A549 (cell line): ENCODE results near the gene SH3BGR. TPM values are rescaled to one million over a fixed set of nuclear protein-coding genes. Genes with fewer than 3 reads are reported as not detected.

ENCODE experiments used
- ATAC-seq, 2 experiments: fragments of 200-7000 bp in 1 of 2; fragments of >200 bp in 1 of 2; cut with Nextera tagmentation in 1 of 2; cut with Tn5 transposase in 1 of 2; 3 replicates each; pipeline versions ENCODE4 v1.8.0 to v1.9.1; 2018 to 2020; ENCODE audit warnings: mild to moderate bottlenecking in 1 of 2, moderate library complexity in 1 of 2
- CTCF ChIA-PET: fragments of 300-600 bp; sonication (Branson Sonifier 250); formaldehyde crosslinking; extraction: SDS; loops from one replicate; lab custom pipeline; 2021; ENCODE audit warnings: antibody characterized with exemption, inconsistent platforms; lab: Yijun Ruan, JAX
- POLR2A ChIA-PET: fragments of 350-600 bp; formaldehyde crosslinking; extraction: SDS; loops from one replicate; lab custom pipeline; 2021; ENCODE audit warnings: antibody characterized with exemption, inconsistent platforms; lab: Yijun Ruan, JAX
- DNase-seq, 2 experiments: peaks; one replicate each; pipeline versions ENCODE4 v3.0.0 to v3.0.0-alpha.2; 2011 to 2016; ENCODE audit warnings: low read depth in 1 of 2, low spot score in 1 of 2
- FAIRE-seq: peaks from 2 replicates; lab custom pipeline; 2011; peaks lifted over from hg19 to GRCh38; lab: Jason Lieb, UNC
- H3K27ac ChIP-seq, 2 experiments: fragments of >200 bp; sonication (Bioruptor Twin); formaldehyde crosslinking; 3 replicates each; pipeline ENCODE4 v1.5.1; 2016 to 2017
- H3K4me1 ChIP-seq: fragments of >200 bp; sonication (Bioruptor Twin); formaldehyde crosslinking; 3 replicates; pipeline ENCODE4 v1.6.1; 2016
- H3K4me2 ChIP-seq: fragments of >200 bp; sonication (Bioruptor Twin); formaldehyde crosslinking; 3 replicates; pipeline ENCODE4 v1.6.1; 2016
- H3K4me3 ChIP-seq: fragments of >200 bp; sonication (Bioruptor Twin); formaldehyde crosslinking; 3 replicates; pipeline ENCODE4 v1.5.1; 2016
- H3K9me3 ChIP-seq: fragments of >200 bp; sonication (Bioruptor Twin); formaldehyde crosslinking; 3 replicates; pipeline ENCODE4 v1.6.1; 2016
- BHLHE40 ChIP-seq: IDR thresholded peaks from 2 replicates; pipeline ENCODE4 v1.6.1; 2012; ENCODE audit warnings: low read depth, low read length, inconsistent platforms
- CBX2 ChIP-seq: fragments of 200-600 bp; sonication (generic); IDR thresholded peaks from 2 replicates; pipeline ENCODE4 v1.6.1; 2016; ENCODE audit warnings: low read depth, mild to moderate bottlenecking, borderline replicate concordance
- CBX8 ChIP-seq: fragments of 200-600 bp; sonication (generic); IDR thresholded peaks from 2 replicates; pipeline ENCODE4 v1.6.1; 2016
- CEBPB ChIP-seq, 2 experiments: fragments of >200 bp in 1 of 2; sonication (Bioruptor Twin) in 1 of 2; formaldehyde crosslinking in 1 of 2; IDR thresholded peaks; 2 replicates each; pipeline ENCODE4 v1.6.1; 2012 to 2016
- CHD2 ChIP-seq: fragments of 150-350 bp; IDR thresholded peaks from 2 replicates; pipeline ENCODE4 v1.6.1; 2014; ENCODE audit warnings: low read length; ENCODE audit not compliant: partially characterized antibody
- EHMT2 ChIP-seq: fragments of 200-600 bp; sonication (generic); IDR thresholded peaks from 2 replicates; pipeline ENCODE4 v1.6.1; 2016; ENCODE audit warnings: antibody characterized with exemption, low read depth, mild to moderate bottlenecking, moderate library complexity
- ESRRA ChIP-seq: fragments of 150-350 bp; IDR thresholded peaks from 2 replicates; pipeline ENCODE4 v1.6.1; 2014; ENCODE audit warnings: mild to moderate bottlenecking, low read length, borderline replicate concordance
- FOSB ChIP-seq: fragments of 250-450 bp; sonication (Bioruptor Pico); IDR thresholded peaks from 2 replicates; pipeline ENCODE4 v1.5.0; 2020; ENCODE audit warnings: mild to moderate bottlenecking, moderate library complexity
- GATA3 ChIP-seq: IDR thresholded peaks from 2 replicates; pipeline ENCODE4 v1.6.1; 2012; ENCODE audit warnings: borderline replicate concordance
- HEYL ChIP-seq: fragments of 250-450 bp; sonication (Bioruptor Pico); IDR thresholded peaks from 2 replicates; pipeline ENCODE4 v1.8.0; 2021; ENCODE audit warnings: mild to moderate bottlenecking, moderate library complexity
- HOXA7 ChIP-seq: fragments of 250-450 bp; sonication (Bioruptor Pico); IDR thresholded peaks from 2 replicates; pipeline ENCODE4 v1.5.0; 2020; ENCODE audit warnings: mild to moderate bottlenecking, moderate library complexity
- HOXB13 ChIP-seq: fragments of 250-450 bp; sonication (Bioruptor Pico); IDR thresholded peaks from 2 replicates; pipeline ENCODE4 v1.5.0; 2020; ENCODE audit warnings: low read depth, mild to moderate bottlenecking, moderate library complexity
- JUNB ChIP-seq: fragments of >200 bp; sonication (Bioruptor Twin); formaldehyde crosslinking; IDR thresholded peaks from 2 replicates; pipeline ENCODE4 v1.6.1; 2016
- MAFK ChIP-seq: fragments of 450-650 bp; IDR thresholded peaks from 2 replicates; pipeline ENCODE4 v1.6.1; 2014; ENCODE audit not compliant: partially characterized antibody
- RAD21 ChIP-seq, 2 experiments: fragments of >200 bp in 1 of 2; sonication (Bioruptor Twin) in 1 of 2; formaldehyde crosslinking in 1 of 2; IDR thresholded peaks in 1 of 2; conservative IDR thresholded peaks in 1 of 2; 2 replicates in 1 of 2; 3 replicates in 1 of 2; pipeline ENCODE4 v1.6.1; 2012 to 2018; ENCODE audit warnings: inconsistent platforms in 1 of 2
- RARB ChIP-seq: fragments of 250-450 bp; sonication (Bioruptor Pico); IDR thresholded peaks from 2 replicates; pipeline ENCODE4 v1.8.0; 2021; ENCODE audit warnings: mild to moderate bottlenecking, moderate library complexity
- RFX5 ChIP-seq: fragments of 450-650 bp; IDR thresholded peaks from 2 replicates; pipeline ENCODE4 v1.7.1; 2014; ENCODE audit warnings: antibody characterized with exemption, mild to moderate bottlenecking, moderate library complexity
- RNF2 ChIP-seq: fragments of 200-600 bp; sonication (generic); IDR thresholded peaks from 2 replicates; pipeline ENCODE4 v1.6.1; 2016; ENCODE audit warnings: low read depth, mild to moderate bottlenecking, antibody characterized with exemption, moderate library complexity, borderline replicate concordance
- SMC3 ChIP-seq: fragments of >200 bp; sonication (Bioruptor Twin); formaldehyde crosslinking; IDR thresholded peaks from 3 replicates; pipeline ENCODE4 v1.6.1; 2018; ENCODE audit warnings: inconsistent platforms
- SREBF2 ChIP-seq: fragments of 450-650 bp; IDR thresholded peaks from 2 replicates; pipeline ENCODE4 v1.6.1; 2014; ENCODE audit warnings: mild to moderate bottlenecking, moderate library complexity
- TFCP2L1 ChIP-seq: fragments of 250-450 bp; sonication (Bioruptor Pico); IDR thresholded peaks from 2 replicates; pipeline ENCODE4 v1.5.0; 2021; ENCODE audit warnings: mild to moderate bottlenecking
- TP53 ChIP-seq: fragments of 250-450 bp; sonication (Bioruptor Pico); IDR thresholded peaks from 2 replicates; pipeline ENCODE4 v1.5.0; 2021; ENCODE audit warnings: mild to moderate bottlenecking, moderate library complexity
- ZC3H11A ChIP-seq: fragments of 450-650 bp; IDR thresholded peaks from 2 replicates; pipeline ENCODE4 v1.6.1; 2014; ENCODE audit warnings: antibody characterized with exemption, mild to moderate bottlenecking
- WGBS: methylation state at CpG from one replicate; pipeline ENCODE4 v1.1.6; 2017; ENCODE audit errors: missing lambda C conversion rate; 5-methylcytosine and 5-hydroxymethylcytosine counted together
- polyA plus RNA-seq, 4 experiments: library from polyadenylated mRNA; depleted of rRNA in 3 of 4; stranded (reverse); fragments of >200 nt; fragmentation: RNase III in 1 of 4; extraction: RNeasy Plus Mini Kit Qiagen cat#74134 plus additional on column Dnase treatment in 1 of 4; gene quantifications; 2 replicates in 3 of 4; 3 replicates in 1 of 4; pipeline ENCODE4 v1.2.3, GENCODE V29; 2011 to 2017
- TF ChIP-seq, protein P1 (sequence below): fragments of 250-450 bp; sonication (Bioruptor Pico); IDR thresholded peaks from 2 replicates; pipeline ENCODE4 v1.5.0; 2020; ENCODE audit warnings: low read depth, mild to moderate bottlenecking, moderate library complexity
- TF ChIP-seq, protein P2 (sequence below): fragments of 150-350 bp; IDR thresholded peaks from 2 replicates; pipeline ENCODE4 v1.6.1; 2014; ENCODE audit warnings: low read depth, mild to moderate bottlenecking, low read length
- TF ChIP-seq, protein P3 (sequence below): IDR thresholded peaks from 2 replicates; pipeline ENCODE4 v1.6.1; 2012; ENCODE audit warnings: low read depth, borderline replicate concordance
- TF ChIP-seq, protein P4 (sequence below): fragments of 450-650 bp; IDR thresholded peaks from 2 replicates; pipeline ENCODE4 v1.6.1; 2014; ENCODE audit warnings: antibody characterized with exemption
- TF ChIP-seq, protein P5 (sequence below): fragments of >200 bp; sonication (Bioruptor Twin); formaldehyde crosslinking; IDR thresholded peaks from 3 replicates; pipeline ENCODE4 v1.6.1; 2016
- TF ChIP-seq, protein P6 (sequence below): IDR thresholded peaks from 2 replicates; pipeline ENCODE4 v1.6.1; 2012

The SH3BGR gene
- polyA plus RNA-seq, 2 of the 4 experiments (the other 2 are of a cell fraction), result 1.0 to 3.0 TPM

DNA sequence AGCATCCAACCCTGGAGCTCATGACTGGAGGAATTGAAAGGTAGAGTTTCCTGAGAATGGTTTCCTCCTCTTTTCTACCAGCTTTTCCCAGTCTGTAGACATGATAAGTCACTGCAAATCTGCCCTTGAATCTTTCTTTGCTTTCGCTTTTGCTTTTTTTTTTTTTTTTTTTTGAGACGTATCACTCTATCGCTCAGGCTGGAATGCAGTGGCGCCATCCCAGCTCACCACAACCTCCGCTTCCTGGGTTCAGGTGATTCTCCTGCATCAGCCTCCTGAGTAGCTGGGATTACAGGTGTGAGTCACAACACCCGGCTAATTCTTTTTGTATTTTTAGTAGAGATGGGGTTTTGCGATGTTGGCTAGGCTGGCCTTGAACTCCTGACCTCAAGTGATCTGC, 4.5 kb upstream of the SH3BGR start:
- TF ChIP-seq JUNB (no peak), EHMT2 (no peak), CBX8 (no peak), HOXA7 (CRISPR knock-in tag) (no peak), ESRRA (no peak), TFCP2L1 (no peak), BHLHE40 (no peak), HEYL (no peak), HOXB13 (no peak)
- TF ChIP-seq, protein P1, sequence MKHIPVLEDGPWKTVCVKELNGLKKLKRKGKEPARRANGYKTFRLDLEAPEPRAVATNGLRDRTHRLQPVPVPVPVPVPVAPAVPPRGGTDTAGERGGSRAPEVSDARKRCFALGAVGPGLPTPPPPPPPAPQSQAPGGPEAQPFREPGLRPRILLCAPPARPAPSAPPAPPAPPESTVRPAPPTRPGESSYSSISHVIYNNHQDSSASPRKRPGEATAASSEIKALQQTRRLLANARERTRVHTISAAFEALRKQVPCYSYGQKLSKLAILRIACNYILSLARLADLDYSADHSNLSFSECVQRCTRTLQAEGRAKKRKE (CRISPR knock-in tag), result no peak
- TF ChIP-seq, protein P2, sequence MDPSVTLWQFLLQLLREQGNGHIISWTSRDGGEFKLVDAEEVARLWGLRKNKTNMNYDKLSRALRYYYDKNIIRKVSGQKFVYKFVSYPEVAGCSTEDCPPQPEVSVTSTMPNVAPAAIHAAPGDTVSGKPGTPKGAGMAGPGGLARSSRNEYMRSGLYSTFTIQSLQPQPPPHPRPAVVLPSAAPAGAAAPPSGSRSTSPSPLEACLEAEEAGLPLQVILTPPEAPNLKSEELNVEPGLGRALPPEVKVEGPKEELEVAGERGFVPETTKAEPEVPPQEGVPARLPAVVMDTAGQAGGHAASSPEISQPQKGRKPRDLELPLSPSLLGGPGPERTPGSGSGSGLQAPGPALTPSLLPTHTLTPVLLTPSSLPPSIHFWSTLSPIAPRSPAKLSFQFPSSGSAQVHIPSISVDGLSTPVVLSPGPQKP, result no peak
- TF ChIP-seq, protein P3, sequence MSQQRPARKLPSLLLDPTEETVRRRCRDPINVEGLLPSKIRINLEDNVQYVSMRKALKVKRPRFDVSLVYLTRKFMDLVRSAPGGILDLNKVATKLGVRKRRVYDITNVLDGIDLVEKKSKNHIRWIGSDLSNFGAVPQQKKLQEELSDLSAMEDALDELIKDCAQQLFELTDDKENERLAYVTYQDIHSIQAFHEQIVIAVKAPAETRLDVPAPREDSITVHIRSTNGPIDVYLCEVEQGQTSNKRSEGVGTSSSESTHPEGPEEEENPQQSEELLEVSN, result no peak
- TF ChIP-seq, protein P4, sequence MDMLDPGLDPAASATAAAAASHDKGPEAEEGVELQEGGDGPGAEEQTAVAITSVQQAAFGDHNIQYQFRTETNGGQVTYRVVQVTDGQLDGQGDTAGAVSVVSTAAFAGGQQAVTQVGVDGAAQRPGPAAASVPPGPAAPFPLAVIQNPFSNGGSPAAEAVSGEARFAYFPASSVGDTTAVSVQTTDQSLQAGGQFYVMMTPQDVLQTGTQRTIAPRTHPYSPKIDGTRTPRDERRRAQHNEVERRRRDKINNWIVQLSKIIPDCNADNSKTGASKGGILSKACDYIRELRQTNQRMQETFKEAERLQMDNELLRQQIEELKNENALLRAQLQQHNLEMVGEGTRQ, result no peak
- ChIA-PET POLR2A (no interaction called here), CTCF (interaction anchor here (0.7 kb wide), 1 partner anchor 995 kb away, joined by 3 read pairs; no protein-coding TSS in a partner anchor)
- Histone ChIP-seq H3K4me1 (peaks cover 20% of the 10 kb centered on the region; the same call in 2 of the 3 replicates), H3K4me2 (no peak overlapping the region), H3K4me3 (no peak overlapping the region), H3K27ac (no peak overlapping the region), H3K9me3 (no peaks in the 10 kb centered on the region)
- no peak for ATAC-seq
- no peak for DNase-seq
- no peak for FAIRE-seq
- 95% methylated on average over 7 of the region's 7 CpGs for WGBS

DNA sequence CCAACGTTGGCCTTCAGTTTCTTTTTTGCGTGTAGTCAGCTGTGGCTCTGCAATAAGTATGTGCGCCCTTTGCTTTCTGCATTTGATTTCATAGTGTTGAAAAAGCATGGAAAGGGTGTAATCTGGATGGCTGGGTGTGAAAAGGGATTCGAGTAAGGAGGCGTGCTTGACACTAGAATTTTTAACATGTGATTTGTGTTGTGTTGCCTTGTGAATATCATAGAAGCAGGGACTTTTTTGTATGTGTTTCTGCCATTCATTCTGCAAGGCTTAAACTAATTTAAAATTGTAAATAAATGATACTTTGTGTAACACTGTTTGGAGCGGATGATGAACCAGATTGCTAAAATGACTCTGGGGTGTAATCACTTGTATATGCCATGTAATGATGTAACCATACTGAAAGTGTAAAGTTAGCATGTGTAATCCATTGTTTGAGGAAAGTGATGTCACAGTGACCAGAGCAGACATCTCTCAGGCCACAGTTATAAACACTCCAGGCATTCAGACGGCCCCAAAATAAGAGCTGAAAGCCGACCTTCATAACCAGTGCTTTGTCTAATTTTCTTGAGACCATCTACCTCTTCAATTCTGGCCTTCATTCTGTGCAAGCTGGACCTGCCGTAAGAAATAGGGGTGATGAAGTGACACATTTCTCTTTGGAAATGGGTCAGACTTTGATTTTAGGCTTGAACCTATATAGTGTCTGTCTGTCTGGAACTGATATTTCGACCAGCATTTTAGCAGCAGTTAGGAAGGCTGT, 618 bp downstream of the SH3BGR start:
- ATAC-seq (no peak), DNase-seq (peak in 1 of 2 experiments; percentile 9), FAIRE-seq (no peak)
- Histone ChIP-seq H3K27ac (peak overlapping the region in 1 of 2 experiments; percentile 24; a peak in 4 of 6 replicates), H3K9me3 (no peaks in the 10 kb centered on the region), H3K4me1 (peaks cover 16% of the 10 kb centered on the region; the same call in 2 of the 3 replicates), H3K4me3 (no peak overlapping the region), H3K4me2 (peak overlapping the region; percentile 33; the same call in 2 of the 3 replicates)
- TF ChIP-seq CEBPB (IDR thresholded peaks at IDR 0.05), result no peak
- no peak for TF ChIP-seq GATA3
- no peak for TF ChIP-seq RAD21 (conservative IDR thresholded peaks at IDR 0.05 in 1 of 2, IDR thresholded peaks at IDR 0.05 in 1 of 2)
- TF ChIP-seq RARB (CRISPR knock-in tag), result no peak
- no peak for TF ChIP-seq MAFK
- no peak for TF ChIP-seq TP53
- TF ChIP-seq ESRRA, result no peak
- 57% methylated on average over 10 of the region's 10 CpGs for WGBS
- CTCF ChIA-PET, result no interaction called here
- POLR2A ChIA-PET, result no interaction called here

DNA sequence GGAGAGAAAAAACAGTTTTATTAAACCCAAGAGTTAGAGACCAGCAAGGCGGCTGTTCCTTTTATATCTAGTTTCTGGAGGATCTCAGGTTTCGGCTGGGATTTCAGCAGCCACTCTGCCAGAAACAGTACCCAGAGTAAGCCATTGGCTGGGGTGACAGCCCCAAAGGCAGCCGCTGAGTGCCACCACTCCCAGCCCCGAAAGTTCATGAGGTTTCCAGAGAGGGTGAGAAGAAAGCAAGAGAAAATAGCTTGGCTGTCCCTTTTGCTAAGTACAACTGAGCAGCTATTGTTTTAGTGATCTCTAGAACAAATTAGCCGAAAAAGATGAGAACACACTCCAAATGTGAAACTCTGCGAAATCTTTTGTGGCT, 1.2 kb downstream of the SH3BGR start:
- ChIA-PET CTCF (no interaction called here), POLR2A (no interaction called here)
- peak overlapping the region in 1 of 2 experiments; percentile 24; a peak in 3 of 6 replicates for H3K27ac ChIP-seq
- H3K4me2 ChIP-seq, result peak overlapping the region; percentile 33; the same call in 1 of the 3 replicates
- H3K4me3 ChIP-seq, result no peak overlapping the region
- no peak for FAIRE-seq
- H3K9me3 ChIP-seq, result no peaks in the 10 kb centered on the region
- peaks cover 16% of the 10 kb centered on the region; the same call in 2 of the 3 replicates for H3K4me1 ChIP-seq
- 87% methylated on average over 4 of the region's 6 CpGs for WGBS
- DNase-seq, result no peak
- no peak for ATAC-seq
- TF ChIP-seq, protein P5, sequence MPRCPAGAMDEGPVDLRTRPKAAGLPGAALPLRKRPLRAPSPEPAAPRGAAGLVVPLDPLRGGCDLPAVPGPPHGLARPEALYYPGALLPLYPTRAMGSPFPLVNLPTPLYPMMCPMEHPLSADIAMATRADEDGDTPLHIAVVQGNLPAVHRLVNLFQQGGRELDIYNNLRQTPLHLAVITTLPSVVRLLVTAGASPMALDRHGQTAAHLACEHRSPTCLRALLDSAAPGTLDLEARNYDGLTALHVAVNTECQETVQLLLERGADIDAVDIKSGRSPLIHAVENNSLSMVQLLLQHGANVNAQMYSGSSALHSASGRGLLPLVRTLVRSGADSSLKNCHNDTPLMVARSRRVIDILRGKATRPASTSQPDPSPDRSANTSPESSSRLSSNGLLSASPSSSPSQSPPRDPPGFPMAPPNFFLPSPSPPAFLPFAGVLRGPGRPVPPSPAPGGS, result no peak
- TF ChIP-seq CBX2, result no peak
- no peak for TF ChIP-seq RFX5
- TF ChIP-seq TFCP2L1, result no peak
- TF ChIP-seq, protein P6, sequence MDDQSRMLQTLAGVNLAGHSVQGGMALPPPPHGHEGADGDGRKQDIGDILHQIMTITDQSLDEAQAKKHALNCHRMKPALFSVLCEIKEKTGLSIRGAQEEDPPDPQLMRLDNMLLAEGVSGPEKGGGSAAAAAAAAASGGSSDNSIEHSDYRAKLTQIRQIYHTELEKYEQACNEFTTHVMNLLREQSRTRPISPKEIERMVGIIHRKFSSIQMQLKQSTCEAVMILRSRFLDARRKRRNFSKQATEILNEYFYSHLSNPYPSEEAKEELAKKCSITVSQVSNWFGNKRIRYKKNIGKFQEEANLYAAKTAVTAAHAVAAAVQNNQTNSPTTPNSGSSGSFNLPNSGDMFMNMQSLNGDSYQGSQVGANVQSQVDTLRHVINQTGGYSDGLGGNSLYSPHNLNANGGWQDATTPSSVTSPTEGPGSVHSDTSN, result no peak
- no peak for TF ChIP-seq SREBF2
- no peak for TF ChIP-seq HOXB13
- TF ChIP-seq RNF2, result no peak
- TF ChIP-seq HEYL, result no peak
- no peak for TF ChIP-seq HOXA7 (CRISPR knock-in tag)
- no peak for TF ChIP-seq SMC3
- no peak for TF ChIP-seq CHD2
- TF ChIP-seq FOSB, result no peak
- no peak for TF ChIP-seq ZC3H11A
